HEK293 (cell line): ENCODE results near the gene FAM83E.

Experiments
- CTCF ChIA-PET: fragments of 350-600 bp; formaldehyde crosslinking; extraction: SDS; loops from one replicate; lab custom pipeline; 2021; ENCODE audit warnings: antibody characterized with exemption; lab: Yijun Ruan, JAX
- POLR2A ChIA-PET: fragments of 300-600 bp; formaldehyde crosslinking; extraction: SDS; loops from one replicate; lab custom pipeline; 2020; ENCODE audit warnings: antibody characterized with exemption, inconsistent platforms; lab: Yijun Ruan, JAX
- H3K27ac ChIP-seq: fragments of 200-500 bp; sonication (Bioruptor generic); 2 replicates; pipeline ENCODE4 v1.5.1; 2014; ENCODE audit warnings: low read depth, low read length, control low read depth, inconsistent platforms; ENCODE audit errors: extremely low read depth
- H3K36me3 ChIP-seq, 2 experiments: fragments of 200-500 bp in 1 of 2; sonication (Bioruptor generic) in 1 of 2; 1 replicate in 1 of 2; 2 replicates in 1 of 2; pipeline ENCODE4 v1.5.1; 2014 to 2017; ENCODE audit warnings: inconsistent platforms in 2 of 2, low read length in 2 of 2; ENCODE audit not compliant: control insufficient read depth in 2 of 2, insufficient read depth in 1 of 2
- H3K4me1 ChIP-seq: fragments of 200-500 bp; sonication (Bioruptor generic); 2 replicates; pipeline ENCODE4 v1.5.1; 2014; ENCODE audit warnings: mild to moderate bottlenecking, low read length, inconsistent platforms; ENCODE audit not compliant: control insufficient read depth, insufficient read depth
- H3K4me3 ChIP-seq: 2 replicates; pipeline ENCODE4 v1.5.1; 2011; ENCODE audit warnings: low read depth, mild to moderate bottlenecking, control low read depth, low read length, moderate library complexity
- H3K9me3 ChIP-seq: fragments of 200-500 bp; sonication (Bioruptor generic); 2 replicates; pipeline ENCODE4 v1.5.1; 2014; ENCODE audit warnings: low read depth, low read length, inconsistent platforms; ENCODE audit not compliant: control insufficient read depth, insufficient read depth
- HIC1 ChIP-seq: fragments of 450-650 bp; formaldehyde crosslinking; IDR thresholded peaks from 2 replicates; pipeline ENCODE4 v1.5.1; 2016; ENCODE audit warnings: missing biosample characterization, missing genetic modification characterization
- MYNN ChIP-seq: fragments of 450-650 bp; formaldehyde crosslinking; IDR thresholded peaks from 2 replicates; pipeline ENCODE4 v1.5.1; 2016; ENCODE audit warnings: missing biosample characterization, missing genetic modification characterization, borderline replicate concordance
- PATZ1 ChIP-seq: fragments of 450-650 bp; formaldehyde crosslinking; IDR thresholded peaks from 2 replicates; pipeline ENCODE4 v1.5.1; 2016; ENCODE audit warnings: missing biosample characterization, missing genetic modification characterization
- PBX3 ChIP-seq: sonication (generic); formaldehyde crosslinking; IDR thresholded peaks from 2 replicates; pipeline ENCODE4 v1.8.1; 2022; ENCODE audit warnings: mild to moderate bottlenecking, moderate library complexity, missing genetic modification reagents
- PRDM2 ChIP-seq: fragments of 450-650 bp; formaldehyde crosslinking; IDR thresholded peaks from 2 replicates; pipeline ENCODE4 v1.5.1; 2016; ENCODE audit warnings: missing biosample characterization, missing genetic modification characterization, borderline replicate concordance
- SALL2 ChIP-seq: fragments of 450-650 bp; formaldehyde crosslinking; IDR thresholded peaks from 2 replicates; pipeline ENCODE4 v1.5.0; 2017; ENCODE audit warnings: missing biosample characterization, mild to moderate bottlenecking, missing genetic modification characterization, borderline replicate concordance
- SCRT1 ChIP-seq: fragments of 450-650 bp; formaldehyde crosslinking; IDR thresholded peaks from 2 replicates; pipeline ENCODE4 v1.5.1; 2016; ENCODE audit warnings: missing biosample characterization, missing genetic modification characterization, borderline replicate concordance
- SCRT2 ChIP-seq: fragments of 450-650 bp; formaldehyde crosslinking; IDR thresholded peaks from 2 replicates; pipeline ENCODE4 v1.5.1; 2016; ENCODE audit warnings: missing biosample characterization, missing genetic modification characterization
- YY2 ChIP-seq: fragments of 450-650 bp; formaldehyde crosslinking; IDR thresholded peaks from 2 replicates; pipeline ENCODE4 v1.5.1; 2016; ENCODE audit warnings: missing biosample characterization, missing genetic modification characterization
- ZNF138 ChIP-seq: fragments of 450-650 bp; formaldehyde crosslinking; IDR thresholded peaks from 2 replicates; pipeline ENCODE4 v1.5.1; 2016; ENCODE audit warnings: missing biosample characterization, missing genetic modification characterization, borderline replicate concordance
- ZNF16 ChIP-seq: fragments of 450-650 bp; formaldehyde crosslinking; IDR thresholded peaks from 2 replicates; pipeline ENCODE4 v1.5.1; 2016; ENCODE audit warnings: low read depth, missing biosample characterization, missing genetic modification characterization
- ZNF239 ChIP-seq: fragments of 450-650 bp; formaldehyde crosslinking; IDR thresholded peaks from 2 replicates; pipeline ENCODE4 v1.5.1; 2016; ENCODE audit warnings: missing biosample characterization, missing genetic modification characterization
- ZNF311 ChIP-seq: fragments of 450-650 bp; formaldehyde crosslinking; IDR thresholded peaks from 2 replicates; pipeline ENCODE4 v1.5.1; 2017; ENCODE audit warnings: missing biosample characterization, missing genetic modification characterization, borderline replicate concordance
- ZNF48 ChIP-seq: fragments of 450-650 bp; formaldehyde crosslinking; IDR thresholded peaks from 2 replicates; pipeline ENCODE4 v1.5.1; 2016; ENCODE audit warnings: missing biosample characterization, missing genetic modification characterization
- ZNF600 ChIP-seq: fragments of 450-650 bp; formaldehyde crosslinking; IDR thresholded peaks from 2 replicates; pipeline ENCODE4 v1.5.1; 2016; ENCODE audit warnings: missing biosample characterization, missing genetic modification characterization
- ZNF623 ChIP-seq: fragments of 450-650 bp; formaldehyde crosslinking; IDR thresholded peaks from 2 replicates; pipeline ENCODE4 v1.5.1; 2016; ENCODE audit warnings: missing biosample characterization, missing genetic modification characterization
- ZNF837 ChIP-seq: fragments of 450-650 bp; formaldehyde crosslinking; IDR thresholded peaks from 2 replicates; pipeline ENCODE4 v1.5.1; 2016; ENCODE audit warnings: missing biosample characterization, missing genetic modification characterization

The FAM83E gene

GRCh38 chr19:48628486-48629296 is 13.8 kb upstream of the FAM83E start:
- Histone ChIP-seq H3K4me3 (no peak overlapping the region), H3K4me1 (peaks cover 5% of the 10 kb centered on the region), H3K9me3 (no peaks in the 10 kb centered on the region), H3K36me3 (peaks cover 8 to 52% of the 10 kb centered on the region in 2 experiments; a peak in 2 of 3 replicates), H3K27ac (peak overlapping the region; percentile 37; the same call in 1 of the 2 replicates)
- CTCF ChIA-PET, result interaction anchor here (1.2 kb wide), 2 partner anchors 11 to 17 kb away, joined by 3 read pairs; partner anchors contain the start of gene CA11
- POLR2A ChIA-PET, result interaction anchor here (1.7 to 8.1 kb wide), 3 partner anchors 10 to 17 kb away, joined by 5 to 97 read pairs (median 10); partner anchors contain the start of genes CA11, FAM83E, RPL18 and SPHK2
- TF ChIP-seq ZNF837 (tag by site-specific recombination), result no peak
- TF ChIP-seq HIC1, result peak; percentile 57; the same call in 1 of the 2 replicates
- no peak for TF ChIP-seq ZNF48
- no peak for TF ChIP-seq ZNF16 (tag by site-specific recombination)
- TF ChIP-seq SALL2 (tag by site-specific recombination), result no peak
- TF ChIP-seq ZNF600 (tag by site-specific recombination), result no peak
- TF ChIP-seq MYNN (tag by site-specific recombination), result no peak
- no peak for TF ChIP-seq ZNF239 (tag by site-specific recombination)
- no peak for TF ChIP-seq YY2 (tag by site-specific recombination)
- TF ChIP-seq ZNF311 (tag by site-specific recombination), result no peak
- TF ChIP-seq ZNF138 (tag by site-specific recombination), result no peak
- TF ChIP-seq ZNF623 (tag by site-specific recombination), result no peak
- TF ChIP-seq SCRT1 (tag by site-specific recombination), result peak; percentile 81
- no peak for TF ChIP-seq PBX3 (CRISPR knock-in tag)
- no peak for TF ChIP-seq PRDM2 (tag by site-specific recombination)
- peak; percentile 95 for TF ChIP-seq SCRT2
- TF ChIP-seq PATZ1 (tag by site-specific recombination), result no peak
- TF ChIP-seq, all 188 proteins: peak for 3
